ENCODE results near the gene SRSF1. TPM values are rescaled to one million over a fixed set of nuclear protein-coding genes. Genes with fewer than 3 reads are reported as not detected.
A peak's percentile ranks its signal among the peaks of the same experiment; 100 is the strongest.

The SRSF1 gene
- total and polyA plus RNA-seq, 8 donors = 137 to 393 (median 340) TPM

GRCh38 chr17:57999010-57999495 is 8.0 kb downstream of the SRSF1 start:
- H3K4me3 ChIP-seq = no peak overlapping the region
- H3K9me3 ChIP-seq = no peaks in the 10 kb centered on the region
- peaks cover 0 to 42% of the 10 kb centered on the region in 2 donors for H3K4me1 ChIP-seq
- no peaks in the 10 kb centered on the region for H3K27me3 ChIP-seq
- TF ChIP-seq CTCF (IDR thresholded peaks at IDR 0.05) = no peak
- intact Hi-C loops (cut with DNase I) = loop anchor here (5.0 to 10.0 kb wide), 2 partner anchors 134 to 142 kb away; no protein-coding TSS in a partner anchor
- ATAC-seq = no peak
- DNase-seq = no peak
- no peak overlapping the region for H3K27ac ChIP-seq
- H3K36me3 ChIP-seq = peaks cover 0 to 65% of the 10 kb centered on the region in 2 donors

GRCh38 chr17:57997085-57997809 is 9.8 kb downstream of the SRSF1 start:
- ATAC-seq (no peak), DNase-seq (no peak)
- intact Hi-C loops (cut with DNase I) = loop anchor here (5.0 to 10.0 kb wide), 2 partner anchors 132 to 140 kb away; no protein-coding TSS in a partner anchor
- no peak overlapping the region for H3K27ac ChIP-seq
- no peak for TF ChIP-seq CTCF (IDR thresholded peaks at IDR 0.05)
- peaks cover 0 to 33% of the 10 kb centered on the region in 2 donors for H3K4me1 ChIP-seq
- peaks cover 0 to 47% of the 10 kb centered on the region in 2 donors for H3K36me3 ChIP-seq
- no peaks in the 10 kb centered on the region for H3K9me3 ChIP-seq
- no peaks in the 10 kb centered on the region for H3K27me3 ChIP-seq
- H3K4me3 ChIP-seq = no peak overlapping the region

- H3K9me3 ChIP-seq = no peaks in the 10 kb centered on the region
- H3K27ac ChIP-seq = no peak overlapping the region
- DNase-seq (peak in 3 of 4 donors; percentile 40 to 77 (median 56)), ATAC-seq (peak; percentile 93)
- no peaks in the 10 kb centered on the region for H3K27me3 ChIP-seq
- no peak overlapping the region for H3K4me3 ChIP-seq
- intact Hi-C loops (cut with DNase I) = loop anchor here (5.0 to 10.0 kb wide), 2 partner anchors 131 to 138 kb away; no protein-coding TSS in a partner anchor
- peaks cover 0 to 25% of the 10 kb centered on the region in 2 donors for H3K4me1 ChIP-seq
- TF ChIP-seq CTCF (IDR thresholded peaks at IDR 0.05) = peak; percentile 56 to 64
- H3K36me3 ChIP-seq = peaks cover 0 to 29% of the 10 kb centered on the region in 2 donors
Measured at GRCh38 chr17:57995076-57995956, 11.7 kb downstream of the SRSF1 start.

- H3K27me3 ChIP-seq = no peaks in the 10 kb centered on the region
- no peak overlapping the region for H3K27ac ChIP-seq
- intact Hi-C loops (cut with DNase I) = loop anchor here (5.0 to 10.0 kb wide), 2 partner anchors 127 to 130 kb away; no protein-coding TSS in a partner anchor
- H3K9me3 ChIP-seq = no peaks in the 10 kb centered on the region
- TF ChIP-seq CTCF (IDR thresholded peaks at IDR 0.05) = no peak
- peaks cover 0 to 27% of the 10 kb centered on the region in 2 donors for H3K4me1 ChIP-seq
- peaks cover 0 to 21% of the 10 kb centered on the region in 2 donors for H3K36me3 ChIP-seq
- no peak overlapping the region for H3K4me3 ChIP-seq
- ATAC-seq (no peak), DNase-seq (no peak)
Measured at GRCh38 chr17:57994436-57994835, 12.6 kb downstream of the SRSF1 start.
